Measurements from ENCODE around the gene POLE. TPM values are rescaled to one million over a fixed set of nuclear protein-coding genes. Genes with fewer than 3 reads are reported as not detected.

The POLE gene
- total and polyA plus RNA-seq, 10 of the 15 experiments (the other 5 are each of a cell fraction or from before 2014, with no cell fraction given), result 2.3 to 103 (median 37.1) TPM

DNA sequence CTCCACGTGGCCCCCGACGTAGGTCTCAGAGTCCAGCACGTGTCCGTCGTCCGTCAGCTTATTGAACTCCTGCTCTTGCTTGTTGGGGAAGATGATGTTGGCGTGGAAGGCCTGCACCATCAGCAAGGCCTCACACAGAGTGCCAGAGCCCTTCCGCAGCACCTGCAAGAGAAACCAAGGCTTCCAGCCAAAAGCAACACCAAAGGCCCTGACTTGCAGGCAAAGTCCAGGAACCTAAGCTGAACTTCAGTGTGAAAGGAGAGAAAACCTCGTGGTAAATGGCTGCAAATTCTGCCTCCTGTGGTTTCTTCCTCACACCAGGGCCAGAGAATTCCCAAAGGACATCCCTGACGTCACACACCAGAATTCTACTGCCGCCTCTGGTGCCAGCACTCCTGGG is 14.5 kb downstream of the POLE start (continued):
- TF ChIP-seq, protein P1, sequence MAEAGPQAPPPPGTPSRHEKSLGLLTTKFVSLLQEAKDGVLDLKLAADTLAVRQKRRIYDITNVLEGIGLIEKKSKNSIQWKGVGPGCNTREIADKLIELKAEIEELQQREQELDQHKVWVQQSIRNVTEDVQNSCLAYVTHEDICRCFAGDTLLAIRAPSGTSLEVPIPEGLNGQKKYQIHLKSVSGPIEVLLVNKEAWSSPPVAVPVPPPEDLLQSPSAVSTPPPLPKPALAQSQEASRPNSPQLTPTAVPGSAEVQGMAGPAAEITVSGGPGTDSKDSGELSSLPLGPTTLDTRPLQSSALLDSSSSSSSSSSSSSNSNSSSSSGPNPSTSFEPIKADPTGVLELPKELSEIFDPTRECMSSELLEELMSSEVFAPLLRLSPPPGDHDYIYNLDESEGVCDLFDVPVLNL (IDR thresholded peaks at IDR 0.05; ENCODE audit: low read depth, low read length), result no peak
- TF ChIP-seq CHD2 (IDR thresholded peaks at IDR 0.05; ENCODE audit: borderline replicate concordance, low read depth, low read length) (no peak), ZNF622 (IDR thresholded peaks at IDR 0.05) (no peak)

DNA sequence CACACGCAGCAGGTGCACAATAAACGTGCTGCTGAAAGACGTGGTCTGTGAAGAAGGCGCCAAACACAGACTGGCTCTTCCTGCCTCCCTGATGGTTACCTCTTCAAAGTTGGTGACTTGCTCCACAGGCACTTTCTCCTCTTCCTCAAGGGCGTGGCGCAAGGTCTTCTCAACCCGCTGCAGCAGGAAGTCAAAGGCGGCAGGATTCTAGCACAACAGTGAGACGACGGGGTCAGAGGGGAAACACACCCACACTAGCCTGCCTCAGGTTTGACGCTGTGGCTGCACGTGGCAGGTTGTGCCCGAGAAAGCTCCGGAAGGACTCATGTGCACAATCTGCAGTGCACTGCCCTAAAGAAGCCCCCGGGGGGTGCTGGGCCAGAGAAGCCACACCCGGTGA is 15.0 kb downstream of the POLE start:
- H4K20me1 ChIP-seq (ENCODE audit: control insufficient read depth, insufficient read depth), result no peaks in the 10 kb centered on the region
- no peak overlapping the region for H3K9ac ChIP-seq (ENCODE audit: control insufficient read depth, insufficient read depth, low read length)
- RAD21 ChIA-PET (ENCODE audit: unreplicated experiment), result no interaction called here
- POLR2A ChIA-PET, result no interaction called here
- DNase-seq (ENCODE audit: low read depth, low spot score) (no peak), FAIRE-seq (no peak), ATAC-seq (peak; percentile 18; the same call in 1 of the 3 replicates)
- H3K4me2 ChIP-seq (ENCODE audit: control insufficient read depth, insufficient read depth), result no peak overlapping the region
- CTCF ChIA-PET, result no interaction called here
- no peaks in the 10 kb centered on the region for H3K4me1 ChIP-seq (ENCODE audit: control insufficient read depth, insufficient read depth, low read length)
- H3K9me3 ChIP-seq (replicated peaks; ENCODE audit: control insufficient read depth, insufficient read depth, low read length), result no peaks in the 10 kb centered on the region
- H2AFZ ChIP-seq (ENCODE audit: control insufficient read depth, low read depth, low read length), result no peak overlapping the region
- 90% methylated on average over 16 of the region's 16 CpGs for WGBS (ENCODE audit: insufficient coverage, insufficient replicate concordance, low lambda C conversion rate, missing lambda C conversion rate)
- peaks cover 28 to 58% of the 10 kb centered on the region in 2 experiments for H3K36me3 ChIP-seq (ENCODE audit: control insufficient read depth in 2 of 2, insufficient read depth in 2 of 2, low read length in 1 of 2)
- in situ Hi-C loops (cut with MboI), result no loop called here
- H3K27ac ChIP-seq (ENCODE audit: control insufficient read depth, insufficient read depth), result no peak overlapping the region
- BruUV-seq (replicated peaks), result no TSS peak
- SMC1A ChIA-PET (ENCODE audit: uncharacterized antibody, unreplicated experiment), result no interaction called here
- H3K27me3 ChIP-seq (replicated peaks in 1 of 2; ENCODE audit: control insufficient read depth in 2 of 2, insufficient read depth in 2 of 2, low read length in 1 of 2), result no peaks in the 10 kb centered on the region
- H3K4me3 ChIP-seq, result no peak overlapping the region
- intact Hi-C loops (cut with micrococcal nuclease; ENCODE audit: unreplicated experiment), result no loop called here
- H3K79me2 ChIP-seq (ENCODE audit: control insufficient read depth, insufficient read depth, low read length), result no peaks in the 10 kb centered on the region
- TF ChIP-seq POLR2A (IDR thresholded peaks at IDR 0.05; ENCODE audit: low read depth, low read length), result peak; percentile 31; the same call in 1 of the 2 replicates
- TF ChIP-seq NR2C2 (IDR thresholded peaks at IDR 0.05; ENCODE audit: borderline replicate concordance, control insufficient read depth, insufficient read length, low read depth), result no peak

All from GM12878 (cell line).